CD14-positive monocyte (primary cell): ENCODE data around the gene GINS1. TPM values are rescaled to one million over a fixed set of nuclear protein-coding genes. Genes with fewer than 3 reads are reported as not detected.

Experiments
- DNase-seq, 3 donors: peaks; one replicate each; pipeline ENCODE4 v3.0.0-alpha.2; 2011 to 2022
- H2AFZ ChIP-seq: 2 replicates; pipeline ENCODE4 v1.6.0; 2012; ENCODE audit warnings: mild to moderate bottlenecking, low read depth, low read length, inconsistent platforms; ENCODE audit not compliant: insufficient read depth, poor library complexity, severe bottlenecking
- H3K27ac ChIP-seq, 2 donors: 1 replicate in 1 of 2; 2 replicates in 1 of 2; pipeline ENCODE4 v1.5.1; 2012 to 2013; ENCODE audit warnings: low read length in 2 of 2, control low read depth in 1 of 2, inconsistent platforms in 1 of 2, low read depth in 1 of 2, mild to moderate bottlenecking in 1 of 2
- H3K27me3 ChIP-seq, 2 donors: one replicate each; pipeline versions ENCODE4 v1.6.0 to v1.6.1; 2011 to 2013; ENCODE audit warnings: low read length in 2 of 2; ENCODE audit not compliant: control insufficient read depth in 2 of 2, insufficient read depth in 2 of 2
- H3K36me3 ChIP-seq, 2 donors: replicated peaks in 1 of 2; 1 replicate in 1 of 2; 2 replicates in 1 of 2; pipeline versions ENCODE4 v1.5.1 to v1.6.1; 2012 to 2013; ENCODE audit warnings: low read length in 2 of 2, control low read depth in 1 of 2, inconsistent platforms in 1 of 2, mild to moderate bottlenecking in 1 of 2; ENCODE audit not compliant: insufficient read depth in 2 of 2, control insufficient read depth in 1 of 2
- H3K4me1 ChIP-seq, 2 donors: 1 replicate in 1 of 2; 2 replicates in 1 of 2; pipeline versions ENCODE4 v1.5.1 to v1.6.1; 2012 to 2013; ENCODE audit warnings: low read length in 2 of 2, control low read depth in 1 of 2, inconsistent platforms in 1 of 2, mild to moderate bottlenecking in 1 of 2, moderate library complexity in 1 of 2; ENCODE audit not compliant: insufficient read depth in 2 of 2, control insufficient read depth in 1 of 2
- H3K4me2 ChIP-seq: replicated peaks from 2 replicates; pipeline ENCODE3; 2012; ENCODE audit warnings: low read length, moderate library complexity, mild to moderate bottlenecking; ENCODE audit not compliant: poor library complexity, severe bottlenecking; ENCODE audit errors: extremely low read depth
- H3K4me3 ChIP-seq, 3 experiments: fragments of 200-600 bp in 1 of 3; sonication (generic) in 1 of 3; replicated peaks in 1 of 3; 1 replicate in 2 of 3; 2 replicates in 1 of 3; pipeline ENCODE4 v1.5.1; 2011 to 2013; ENCODE audit warnings: low read length in 3 of 3, mild to moderate bottlenecking in 3 of 3, control low read depth in 2 of 3, low read depth in 2 of 3, inconsistent platforms in 1 of 3, moderate library complexity in 1 of 3
- H3K79me2 ChIP-seq: 2 replicates; pipeline ENCODE4 v1.6.0; 2012; ENCODE audit warnings: mild to moderate bottlenecking, control low read depth, inconsistent platforms, low read length, moderate library complexity; ENCODE audit not compliant: insufficient read depth
- H3K9ac ChIP-seq: 2 replicates; pipeline ENCODE4 v1.6.0; 2017; ENCODE audit warnings: low read length, mild to moderate bottlenecking; ENCODE audit not compliant: insufficient read depth, poor library complexity, severe bottlenecking
- H3K9me3 ChIP-seq, 2 donors: replicated peaks in 1 of 2; 1 replicate in 1 of 2; 2 replicates in 1 of 2; pipeline versions ENCODE4 v1.5.1 to v1.6.1; 2012 to 2013; ENCODE audit warnings: low read length in 2 of 2, control low read depth in 1 of 2; ENCODE audit not compliant: control insufficient read depth in 1 of 2, insufficient read depth in 1 of 2
- H4K20me1 ChIP-seq: 2 replicates; pipeline ENCODE4 v1.6.0; 2012; ENCODE audit warnings: mild to moderate bottlenecking, low read length, control low read depth, moderate library complexity; ENCODE audit not compliant: insufficient read depth
- H3K27ac Mint-ChIP-seq, 7 donors: one replicate each; pipeline ENCODE4 v1.8.0; 2020; ENCODE audit warnings: mild to moderate bottlenecking in 7 of 7, mixed read lengths in 7 of 7, moderate library complexity in 6 of 7, inconsistent platforms in 2 of 7
- H3K27me3 Mint-ChIP-seq, 3 donors: one replicate each; pipeline ENCODE4 v1.8.0; 2021 to 2022; ENCODE audit warnings: low read depth in 3 of 3, mild to moderate bottlenecking in 3 of 3, mixed read lengths in 3 of 3, moderate library complexity in 3 of 3, inconsistent platforms in 1 of 3
- H3K36me3 Mint-ChIP-seq, 2 donors: one replicate each; pipeline ENCODE4 v1.8.0; 2020; ENCODE audit warnings: mixed read lengths in 2 of 2, inconsistent platforms in 1 of 2, mild to moderate bottlenecking in 1 of 2
- H3K4me1 Mint-ChIP-seq: one replicate; pipeline ENCODE4 v1.8.0; 2020; ENCODE audit warnings: mild to moderate bottlenecking, mixed read lengths
- H3K4me3 Mint-ChIP-seq, 2 donors: one replicate each; pipeline ENCODE4 v1.8.0; 2020; ENCODE audit warnings: mild to moderate bottlenecking in 2 of 2, mixed read lengths in 2 of 2, moderate library complexity in 1 of 2
- H3K9me3 Mint-ChIP-seq, 7 donors: one replicate each; pipeline ENCODE4 v1.8.0; 2020 to 2022; ENCODE audit warnings: mixed read lengths in 7 of 7, mild to moderate bottlenecking in 6 of 7, moderate library complexity in 6 of 7, inconsistent platforms in 2 of 7
- CTCF ChIP-seq: fragments of 200-600 bp; IDR thresholded peaks from one replicate; pipeline ENCODE4 v1.8.0; 2022; ENCODE audit warnings: antibody characterized with exemption, mild to moderate bottlenecking
- WGBS: methylation state at CpG from one replicate; pipeline ENCODE4 v1.1.5; 2013; ENCODE audit warnings: missing lambda C conversion rate; ENCODE audit not compliant: insufficient coverage; 5-methylcytosine and 5-hydroxymethylcytosine counted together
- intact Hi-C, 2 donors: fragments of 100-400 bp; cut with micrococcal nuclease; formaldehyde crosslinking; loops; one replicate each; pipeline versions ENCODE4 v1.15.0 to v1.15.1; 2023
- polyA plus RNA-seq, 3 donors: library from polyadenylated mRNA; depleted of rRNA in 1 of 3; unstranded in 2 of 3; stranded (reverse) in 1 of 3; fragments of 300-500 nt in 2 of 3; fragments of >200 nt in 1 of 3; fragmentation: Illumina TruSeq in 2 of 3; gene quantifications; 1 replicate in 2 of 3; 2 replicates in 1 of 3; pipeline ENCODE4 v1.2.3, GENCODE V29; 2012 to 2021

The GINS1 gene
- polyA plus RNA-seq, 3 donors: 0.16 to 0.48 (median 0.28) TPM

- Mint-ChIP-seq H3K27ac (no peak overlapping the region), H3K4me1 (no peaks in the 10 kb centered on the region), H3K4me3 (no peak overlapping the region), H3K36me3 (no peaks in the 10 kb centered on the region), H3K27me3 (peaks cover 4 to 10% (median 6%) of the 10 kb centered on the region in 3 donors), H3K9me3 (no peaks in the 10 kb centered on the region)
- Histone ChIP-seq H3K9me3 (no peaks in the 10 kb centered on the region), H3K27me3 (no peaks in the 10 kb centered on the region), H3K79me2 (no peaks in the 10 kb centered on the region), H3K4me2 (no peak overlapping the region), H3K4me1 (no peaks in the 10 kb centered on the region), H2AFZ (no peak overlapping the region), H3K4me3 (no peak overlapping the region), H3K9ac (no peak overlapping the region), H3K36me3 (no peaks in the 10 kb centered on the region), H3K27ac (no peak overlapping the region), H4K20me1 (no peaks in the 10 kb centered on the region)
- DNase-seq: no peak
- WGBS: 95% methylated on average over 13 of the region's 15 CpGs
- no peak for TF ChIP-seq CTCF
- intact Hi-C loops: no loop called here
Observed at GRCh38 chr20:25490656-25491445, 83.4 kb downstream of the GINS1 start.

DNA sequence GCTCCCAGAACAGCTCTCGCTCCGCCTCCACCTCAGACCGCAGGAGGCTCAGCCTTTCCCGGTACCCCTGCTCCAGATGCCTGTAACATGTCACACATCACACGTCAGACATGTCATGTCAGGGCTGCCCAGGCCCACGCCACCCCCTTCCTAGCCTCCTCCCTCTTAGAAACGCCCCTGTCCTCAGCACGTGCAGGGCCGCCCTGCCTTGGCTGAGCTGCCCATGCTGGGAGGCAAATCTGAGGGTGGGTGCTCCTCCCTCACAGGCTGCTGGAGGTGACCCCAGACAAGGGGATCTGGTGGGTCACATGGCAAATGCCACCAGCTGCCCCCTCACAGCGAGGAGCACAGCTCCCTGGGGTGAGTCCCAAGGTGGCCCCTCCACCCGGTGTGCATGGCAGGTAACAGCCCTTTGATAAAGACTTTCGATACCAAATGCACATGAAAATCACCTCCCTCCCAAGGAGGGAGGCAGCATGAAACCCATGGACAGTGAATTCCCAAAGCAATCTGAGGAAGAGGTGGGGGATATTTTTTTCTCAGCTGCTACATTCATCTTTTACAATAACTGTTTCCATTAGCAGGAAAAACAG is 84.1 kb downstream of the GINS1 start:
- H3K4me1 Mint-ChIP-seq: no peaks in the 10 kb centered on the region
- Histone ChIP-seq H3K36me3 (no peaks in the 10 kb centered on the region), H3K4me2 (no peak overlapping the region), H3K27me3 (no peaks in the 10 kb centered on the region), H2AFZ (no peak overlapping the region), H3K4me3 (no peak overlapping the region), H3K9me3 (no peaks in the 10 kb centered on the region), H3K4me1 (no peaks in the 10 kb centered on the region), H3K79me2 (no peaks in the 10 kb centered on the region), H3K9ac (no peak overlapping the region), H3K27ac (no peak overlapping the region), H4K20me1 (no peaks in the 10 kb centered on the region)
- intact Hi-C loops: no loop called here
- DNase-seq: no peak
- no peak for TF ChIP-seq CTCF
- H3K27ac Mint-ChIP-seq: no peak overlapping the region
- 87% methylated on average over 5 of the region's 12 CpGs for WGBS
- H3K27me3 Mint-ChIP-seq: peaks cover 0 to 7% (median 3%) of the 10 kb centered on the region in 3 donors
- H3K4me3 Mint-ChIP-seq: no peak overlapping the region
- H3K9me3 Mint-ChIP-seq: no peaks in the 10 kb centered on the region
- H3K36me3 Mint-ChIP-seq: no peaks in the 10 kb centered on the region
